ENCODE results near the gene CXCL8.
"Not testable (repeated sequence)": the region's sequence is repeated elsewhere in the genome, so short reads cannot be mapped to it uniquely, and the experiment has no call there.

The CXCL8 gene

GRCh38 chr4:73740353-73740778, at the start of gene CXCL8:
TSS of gene CXCL8 (plus strand) at chr4:73740569. CDS start at chr4:73740659, 90 bp downstream.
- peak; percentile 59 for DNase-seq

GRCh38 chr4:73691201-73691600, 49.2 kb upstream of the CXCL8 start:
- not testable (repeated sequence) for DNase-seq

DNA sequence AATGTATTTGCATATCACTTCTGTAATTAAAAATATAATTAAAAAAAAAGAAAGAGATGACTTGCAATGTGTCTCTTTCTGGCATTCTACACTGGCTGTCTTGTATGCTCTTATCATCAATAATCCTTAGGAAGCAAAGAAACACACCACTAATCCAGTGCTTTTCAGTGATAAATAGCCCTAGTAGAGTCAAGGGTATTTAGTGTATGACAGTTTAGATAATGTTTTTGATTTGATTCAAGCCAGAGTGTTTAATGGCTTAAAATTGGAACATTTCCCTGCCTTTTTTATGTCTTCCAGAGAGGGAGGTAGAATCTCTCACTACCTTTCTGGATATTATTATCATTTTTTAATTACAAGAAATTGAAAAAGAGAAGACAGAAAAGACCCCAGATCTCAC, 48.6 kb upstream of the CXCL8 start:
- no peak for DNase-seq

GRCh38 chr4:73692254-73692653, 48.1 kb upstream of the CXCL8 start:
- DNase-seq = no peak

- DNase-seq = no peak
Observed at GRCh38 chr4:73692701-73693100, 47.7 kb upstream of the CXCL8 start.

DNA sequence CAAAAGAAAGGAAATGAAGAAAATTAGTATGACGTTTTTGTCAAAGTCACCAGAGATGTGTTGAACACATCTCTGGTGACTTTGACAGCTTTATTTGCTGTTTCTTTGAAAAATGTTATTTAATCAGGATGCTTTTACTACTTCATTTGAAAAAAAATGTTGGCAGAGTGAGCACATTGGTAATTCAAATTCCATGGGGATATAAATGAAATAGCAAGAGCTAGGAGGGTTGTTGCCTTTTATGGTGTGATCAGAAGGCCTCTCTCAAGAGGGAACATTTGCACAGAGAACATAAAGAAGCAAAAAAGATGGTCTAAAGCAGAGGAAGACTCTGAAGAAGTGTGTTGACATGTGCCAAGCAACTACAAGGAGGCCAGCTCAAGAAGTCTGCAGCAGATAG, 46.6 kb upstream of the CXCL8 start:
- no peak for DNase-seq

GRCh38 chr4:73698217-73698616, 42.2 kb upstream of the CXCL8 start:
- DNase-seq = no peak

DNA sequence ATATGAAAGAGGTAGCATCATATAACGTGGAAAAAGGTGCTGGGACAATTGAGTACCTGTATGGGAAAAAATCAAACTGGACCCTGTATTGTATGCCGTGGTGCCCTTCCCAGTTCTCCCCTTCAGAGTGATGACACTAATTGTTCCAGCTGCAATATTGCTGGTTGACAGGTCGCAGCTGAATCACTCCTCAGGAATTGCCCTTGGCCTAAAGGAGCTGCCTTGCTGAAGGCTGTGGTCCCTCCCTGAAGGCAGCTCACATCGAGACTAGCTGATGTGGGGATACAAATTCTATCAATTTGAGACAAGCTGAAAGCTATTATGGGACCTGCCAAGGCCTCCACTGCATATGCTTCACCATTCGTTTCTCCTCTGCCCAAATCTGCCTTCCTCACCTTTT, 39.3 kb upstream of the CXCL8 start:
- DNase-seq = no peak

DNA sequence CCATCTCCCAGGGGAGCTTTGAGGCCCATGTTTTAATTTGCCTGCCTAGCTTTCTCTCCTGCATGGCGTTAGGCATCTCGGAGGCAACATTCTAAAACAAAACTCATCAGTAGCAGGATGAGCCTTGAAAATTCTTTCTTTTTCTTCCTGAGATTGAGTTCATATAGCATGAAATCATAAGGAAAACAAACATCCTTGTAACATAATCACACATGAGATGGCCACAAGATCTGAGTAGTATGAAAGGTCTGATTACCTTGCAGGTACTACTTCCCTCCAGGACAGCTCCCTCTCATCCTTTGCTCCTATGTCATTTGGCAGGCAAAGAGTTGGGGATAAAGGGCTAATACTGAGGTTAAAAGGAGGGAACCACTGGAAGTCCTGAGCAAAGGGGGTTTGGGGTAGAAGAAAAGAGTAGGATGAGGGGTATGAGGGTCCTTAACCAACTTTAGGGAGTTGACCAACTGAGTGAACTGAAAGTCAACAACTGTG, 37.5 kb upstream of the CXCL8 start:
- DNase-seq = no peak

- DNase-seq = no peak
Observed at GRCh38 chr4:73703320-73703719, 37.0 kb upstream of the CXCL8 start.

DNA sequence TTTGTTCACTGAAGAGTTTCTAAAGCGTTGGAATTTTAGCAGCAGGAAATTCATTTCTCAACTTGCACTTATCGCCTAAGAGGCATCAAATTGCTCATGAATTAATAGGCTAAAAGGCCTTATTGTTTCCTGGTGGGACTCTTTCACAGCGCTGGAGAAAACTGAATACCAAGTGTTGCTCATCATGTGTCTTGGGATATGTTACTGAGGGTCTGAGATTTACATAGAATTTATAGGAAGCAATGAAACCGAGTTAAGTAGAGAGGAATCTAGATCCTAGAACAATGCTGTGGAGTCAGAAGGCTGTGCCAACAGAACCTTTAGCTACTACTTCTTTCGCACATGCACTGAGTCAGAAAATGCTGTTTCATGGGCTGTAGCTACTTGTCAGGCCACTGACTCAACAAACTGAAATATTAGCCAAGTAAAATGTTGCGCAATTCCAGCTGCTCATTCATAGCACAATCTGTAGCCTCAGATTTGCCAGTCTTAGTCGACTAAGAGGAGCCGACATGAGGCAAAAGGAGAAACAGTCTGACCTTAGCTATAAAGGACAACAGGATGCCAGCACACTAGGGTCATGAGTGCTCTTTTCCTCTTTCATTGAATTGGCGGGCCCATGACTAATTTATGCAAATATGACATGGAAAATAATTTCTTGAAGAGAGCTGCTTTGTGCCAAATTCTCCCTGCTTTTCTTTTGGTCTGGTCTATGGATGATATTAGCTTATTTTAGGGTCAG, 35.9 kb upstream of the CXCL8 start:
- no peak for DNase-seq

GRCh38 chr4:73705056-73705432, 35.3 kb upstream of the CXCL8 start:
- DNase-seq = no peak

GRCh38 chr4:73705721-73706120, 34.6 kb upstream of the CXCL8 start:
- no peak for DNase-seq

GRCh38 chr4:73706811-73707210, 33.6 kb upstream of the CXCL8 start:
- DNase-seq = no peak

GRCh38 chr4:73707269-73707875, 33.0 kb upstream of the CXCL8 start:
- no peak for DNase-seq

- peak; percentile 16 for DNase-seq
Observed at GRCh38 chr4:73707918-73708577, 32.3 kb upstream of the CXCL8 start.

DNA sequence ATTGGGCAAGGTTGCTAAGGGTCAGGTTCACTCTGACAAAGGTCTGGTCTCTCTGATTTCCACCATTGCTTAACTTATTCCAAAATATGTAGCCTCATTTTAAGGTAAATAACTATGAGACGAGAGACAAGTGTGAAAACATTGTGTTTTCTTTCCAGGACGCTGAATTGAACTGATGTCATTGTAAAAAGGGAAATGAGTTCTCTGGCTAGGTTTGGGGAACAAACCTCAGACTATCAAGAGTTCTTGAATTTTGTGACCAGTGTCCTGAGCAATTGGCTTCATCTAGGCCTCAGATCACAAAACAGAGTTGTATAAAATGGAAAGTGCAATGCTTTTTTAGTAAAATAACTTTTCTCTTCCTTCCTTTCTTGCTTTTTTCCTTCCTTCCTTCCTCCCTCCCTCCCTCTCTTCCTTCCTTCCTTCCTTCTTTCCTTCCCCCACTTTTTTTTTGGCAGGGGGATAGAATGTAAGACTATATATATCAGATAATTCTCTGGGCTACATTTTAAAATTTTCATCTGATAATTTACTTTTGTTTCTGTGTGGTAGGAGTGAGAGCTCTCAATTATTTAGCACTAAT, 30.8 kb upstream of the CXCL8 start:
- DNase-seq = no peak

DNA sequence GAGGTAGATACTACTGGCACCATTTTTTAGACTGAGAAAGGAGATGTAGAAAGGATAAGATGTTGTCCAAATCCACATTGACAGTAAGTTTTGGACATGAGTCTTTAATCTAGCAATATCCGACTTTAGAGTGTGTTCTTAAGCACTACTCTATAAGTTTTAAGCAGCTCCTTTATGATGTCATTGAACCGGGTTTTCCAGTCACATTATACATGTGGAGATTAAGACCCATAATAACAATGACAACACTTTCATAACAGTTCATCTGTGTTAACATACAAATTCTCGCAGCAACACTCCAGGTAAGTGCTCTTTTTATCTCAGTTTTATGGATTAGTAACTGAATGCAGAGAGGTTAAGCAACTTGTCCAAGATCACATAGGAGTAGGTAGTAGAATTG, 30.3 kb upstream of the CXCL8 start:
- no peak for DNase-seq

- no peak for DNase-seq
Observed at GRCh38 chr4:73711989-73712388, 28.4 kb upstream of the CXCL8 start.

GRCh38 chr4:73713650-73714049, 26.7 kb upstream of the CXCL8 start:
- DNase-seq = no peak

DNA sequence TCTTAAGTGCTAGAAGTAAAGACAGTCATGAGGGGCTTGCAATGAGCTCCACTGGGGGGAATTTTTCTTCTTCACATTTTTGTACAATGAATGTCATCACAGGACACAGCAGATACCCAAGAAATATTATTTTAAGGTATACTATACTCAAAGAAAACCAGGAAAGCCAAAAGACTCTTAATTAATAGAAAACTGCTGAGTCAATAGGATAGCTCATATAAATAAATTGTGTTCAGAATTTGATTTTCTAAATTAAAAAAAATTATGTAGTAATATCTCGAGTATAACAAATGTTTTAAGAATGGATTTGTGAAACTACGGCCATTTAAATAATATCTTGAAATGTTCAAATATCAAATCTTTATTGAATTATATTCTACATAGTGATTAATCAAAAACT, 25.7 kb upstream of the CXCL8 start:
- DNase-seq = no peak

- DNase-seq = no peak
Observed at GRCh38 chr4:73715659-73716058, 24.7 kb upstream of the CXCL8 start.
